Breast epithelium (tissue), 3 donors: Measurements from ENCODE around the gene MTCL1.

Experiments
- CTCF ChIP-seq, 3 donors: fragments of 450-650 bp; IDR thresholded peaks; one replicate each; pipeline ENCODE4 v1.5.1; 2016 to 2017; ENCODE audit warnings: antibody characterized with exemption in 3 of 3, mild to moderate bottlenecking in 3 of 3, moderate library complexity in 3 of 3
- POLR2A ChIP-seq: fragments of 450-650 bp; IDR thresholded peaks from one replicate; pipeline ENCODE4 v1.6.1; 2016; ENCODE audit warnings: antibody characterized with exemption, mild to moderate bottlenecking, moderate library complexity

DNA sequence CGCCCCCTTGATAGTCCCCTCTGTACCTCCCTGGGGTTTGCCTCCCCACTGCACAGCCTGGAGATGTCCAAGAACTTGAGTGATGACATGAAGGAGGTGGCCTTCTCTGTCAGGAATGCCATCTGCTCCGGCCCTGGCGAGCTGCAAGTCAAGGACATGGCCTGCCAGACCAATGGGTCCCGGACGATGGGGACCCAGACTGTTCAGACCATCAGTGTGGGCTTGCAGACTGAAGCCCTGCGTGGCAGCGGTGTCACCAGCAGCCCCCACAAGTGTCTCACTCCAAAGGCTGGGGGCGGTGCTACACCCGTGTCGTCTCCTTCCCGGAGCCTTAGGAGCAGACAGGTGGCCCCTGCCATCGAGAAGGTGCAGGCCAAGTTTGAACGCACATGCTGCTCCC is 119.9 kb downstream of the MTCL1 start:
- no peak for TF ChIP-seq CTCF (IDR thresholded peaks at IDR 0.05)
- TF ChIP-seq POLR2A = no peak
